HG03280 (cell line): ENCODE measurements around the gene ITGB4.

Source experiments
- ATAC-seq: cut with Tn5 transposase; IDR thresholded peaks from one replicate; pipeline ENCODE4 v1.9.1; 2021; ENCODE audit warnings: mild to moderate bottlenecking, moderate library complexity; ENCODE audit not compliant: unreplicated experiment

Gene ITGB4

DNA sequence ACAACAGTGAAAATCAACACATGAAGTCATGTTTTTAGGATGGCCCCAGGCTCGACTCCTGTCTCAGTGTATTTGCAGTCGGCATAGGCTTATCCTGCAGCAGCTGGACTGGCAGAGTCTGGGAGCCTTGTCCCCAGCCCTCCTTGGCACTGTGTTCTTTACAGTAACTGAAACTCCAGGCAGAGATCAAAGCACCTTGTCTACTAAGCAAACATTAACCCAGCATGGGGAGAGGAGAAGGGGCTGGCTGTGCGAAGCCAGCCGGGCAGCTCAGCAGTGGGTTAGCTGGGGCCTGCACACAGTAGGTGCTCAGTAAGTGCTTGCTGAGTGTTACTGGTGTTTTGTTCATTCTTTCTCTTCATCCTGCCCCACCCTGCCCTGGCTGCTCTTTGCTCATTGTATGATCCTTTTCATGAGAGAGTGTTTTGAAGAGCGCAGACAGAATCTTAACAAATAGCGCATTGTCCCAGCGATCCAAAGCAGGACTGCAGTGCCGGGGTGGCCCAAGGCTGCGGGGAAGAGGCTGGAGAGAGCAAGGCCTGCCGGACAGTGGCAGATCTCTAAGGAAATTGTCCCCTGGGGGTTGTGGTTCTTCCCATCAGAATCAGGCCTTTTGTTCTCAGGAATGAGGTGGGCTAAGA is 23.5 kb upstream of the ITGB4 start:
- ATAC-seq, result no peak

DNA sequence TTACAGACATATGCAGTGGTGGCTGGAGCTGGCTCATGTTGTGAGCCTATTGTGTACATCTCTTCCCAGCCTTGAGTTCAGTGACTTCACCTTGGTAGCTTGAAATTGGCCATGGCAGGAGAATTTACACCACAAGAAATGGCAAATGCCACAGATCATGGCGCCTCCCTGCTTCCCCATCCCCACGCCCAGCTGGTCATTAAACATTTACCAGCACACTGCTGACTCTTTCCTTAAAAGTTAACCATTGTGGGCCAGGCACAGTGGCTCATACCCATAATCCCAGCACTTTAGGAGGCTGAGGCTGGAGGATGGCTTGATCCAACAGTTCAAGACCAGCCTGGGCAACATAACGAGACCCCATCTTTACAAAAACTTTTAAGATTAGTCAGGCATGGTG is 22.6 kb upstream of the ITGB4 start:
- ATAC-seq, result no peak

DNA sequence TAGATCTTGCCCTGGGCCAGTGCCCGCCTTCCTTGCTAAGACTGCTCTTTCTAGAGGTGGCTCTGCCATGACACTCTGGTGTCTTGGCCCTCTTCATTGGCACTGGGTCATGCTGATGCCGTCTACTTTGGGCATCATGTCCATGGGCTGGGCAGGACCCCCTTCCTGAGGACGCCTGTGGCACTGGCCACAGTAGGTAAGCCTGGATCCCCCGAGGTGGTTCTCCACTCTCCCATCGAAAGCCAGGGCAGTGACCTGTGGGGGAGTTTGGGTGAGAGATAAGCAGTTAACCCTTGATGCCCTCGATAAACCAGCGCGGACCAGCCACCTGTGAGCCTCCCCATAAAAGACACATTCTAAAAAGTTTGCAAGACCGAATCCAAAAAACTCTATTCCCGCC is 20.0 kb upstream of the ITGB4 start:
- no peak for ATAC-seq

- ATAC-seq, result no peak
Observed at GRCh38 chr17:75703191-75703590, 18.1 kb upstream of the ITGB4 start.

DNA sequence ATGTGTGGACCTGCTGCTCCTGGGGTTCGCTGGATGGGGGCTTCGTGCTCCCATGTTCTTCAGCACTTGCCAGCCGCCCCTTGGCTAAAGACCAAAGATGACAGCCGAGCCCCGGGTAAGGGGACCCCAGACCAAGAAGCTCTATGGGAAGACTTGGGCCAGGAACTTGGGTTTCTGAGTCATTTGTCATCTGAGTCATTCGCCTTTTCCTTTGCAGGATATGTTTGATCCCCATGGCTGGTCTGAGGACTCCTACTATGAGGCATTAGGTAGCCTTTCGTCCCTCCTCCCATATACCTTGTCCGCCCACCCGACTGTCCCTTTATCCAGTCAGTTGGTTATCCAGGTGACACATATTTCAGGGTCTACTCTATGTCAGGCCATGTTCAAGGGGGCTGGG is 17.7 kb upstream of the ITGB4 start:
- no peak for ATAC-seq

GRCh38 chr17:75704963-75705875 is 16.0 kb upstream of the ITGB4 start:
- no peak for ATAC-seq

DNA sequence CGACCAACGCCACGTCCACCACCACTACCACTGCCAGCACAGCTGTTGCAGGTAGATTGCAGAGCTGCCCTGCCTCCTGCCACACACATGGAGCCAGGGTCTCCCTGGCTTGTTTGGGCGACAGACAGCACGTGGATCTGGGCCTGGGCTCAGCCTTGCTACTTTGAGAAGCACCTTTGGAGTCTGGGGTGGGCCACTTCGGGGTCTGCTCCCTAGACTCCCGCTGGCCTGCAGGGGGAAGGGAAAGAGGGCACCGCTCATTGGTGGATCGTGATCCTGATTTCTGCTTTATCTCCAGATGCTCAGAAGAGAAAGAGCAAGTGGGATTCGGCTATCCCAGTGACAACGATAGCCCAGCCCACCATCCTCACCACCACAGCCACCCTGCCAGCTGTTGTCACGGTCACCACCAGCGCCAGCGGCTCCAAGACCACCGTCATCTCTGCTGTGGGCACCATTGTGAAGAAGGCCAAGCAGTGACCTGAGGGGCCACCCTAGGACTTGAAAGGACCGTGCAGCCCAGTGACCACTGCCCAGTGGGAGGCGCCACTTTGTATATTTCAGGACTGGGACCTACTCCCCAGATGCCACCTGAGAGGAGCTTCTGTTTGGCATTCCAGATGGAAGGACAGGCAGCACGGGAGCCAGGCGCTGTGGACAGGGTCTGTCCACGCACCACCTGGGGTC is 15.1 kb upstream of the ITGB4 start:
- ATAC-seq, result no peak

GRCh38 chr17:75707079-75707571 is 14.1 kb upstream of the ITGB4 start:
- ATAC-seq, result no peak

DNA sequence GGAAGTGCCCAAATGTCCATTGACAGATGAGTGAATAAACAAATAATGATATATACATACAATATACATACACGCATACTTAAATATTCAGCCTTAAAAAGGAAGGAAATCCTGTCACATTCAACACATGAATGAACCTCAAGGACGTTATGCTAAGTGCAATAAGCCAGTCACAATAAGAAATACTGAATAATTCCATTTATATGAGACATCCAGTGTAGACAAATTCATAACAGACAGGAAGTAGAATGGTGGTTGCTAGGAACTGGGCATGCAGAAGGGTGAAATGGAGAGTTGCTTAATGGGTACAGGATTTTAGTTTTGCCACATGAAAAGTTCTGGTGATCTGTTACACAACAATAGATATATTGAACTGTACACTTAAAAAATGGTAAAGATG is 8.8 kb upstream of the ITGB4 start:
- no peak for ATAC-seq

- ATAC-seq, result no peak
Observed at GRCh38 chr17:75719732-75720131, 1.5 kb upstream of the ITGB4 start.

DNA sequence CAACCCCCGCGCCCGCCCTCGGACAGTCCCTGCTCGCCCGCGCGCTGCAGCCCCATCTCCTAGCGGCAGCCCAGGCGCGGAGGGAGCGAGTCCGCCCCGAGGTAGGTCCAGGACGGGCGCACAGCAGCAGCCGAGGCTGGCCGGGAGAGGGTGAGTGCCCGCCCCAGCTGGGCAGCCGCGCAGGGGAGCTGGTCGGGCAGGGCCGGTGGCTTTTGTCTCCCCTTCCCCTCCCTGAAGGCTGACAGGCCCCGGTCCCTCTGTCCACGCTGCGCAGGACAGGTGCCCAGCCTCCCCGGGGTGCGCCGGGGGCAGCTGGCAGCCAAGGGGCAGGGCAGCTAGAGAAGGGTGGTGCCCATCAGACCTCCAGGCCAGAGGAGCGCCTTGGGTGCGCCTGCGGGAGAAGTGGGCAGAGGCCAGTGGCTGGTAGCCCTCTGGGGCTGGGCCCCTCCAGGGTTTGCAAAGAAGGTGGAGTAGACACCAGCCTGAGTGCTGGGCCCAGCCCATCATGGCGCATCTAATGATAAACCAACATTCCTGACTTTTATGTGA is 278 bp downstream of the ITGB4 start:
- no peak for ATAC-seq

DNA sequence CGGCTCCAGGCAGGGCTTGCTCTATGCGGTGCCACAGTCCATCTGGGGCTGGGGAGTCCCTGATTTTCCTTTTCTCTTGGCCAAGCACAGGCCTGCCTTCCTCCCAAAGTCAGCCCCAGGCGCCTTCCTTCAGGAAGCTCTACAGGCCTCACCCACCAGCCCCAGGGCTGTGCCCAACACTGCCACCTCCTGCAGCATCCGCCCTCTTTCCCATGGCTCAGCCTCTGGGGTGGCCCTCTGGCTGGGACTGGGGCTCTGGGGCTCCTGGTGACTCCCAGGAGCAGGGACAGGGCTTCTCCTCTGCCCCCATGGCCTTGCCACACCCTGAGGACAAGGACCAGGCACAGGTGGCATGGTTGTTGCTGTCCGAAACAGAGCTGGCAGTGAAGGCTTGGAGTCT is 817 bp downstream of the ITGB4 start:
- no peak for ATAC-seq

- ATAC-seq, result no peak
Observed at GRCh38 chr17:75722542-75723095, 1.4 kb downstream of the ITGB4 start.

DNA sequence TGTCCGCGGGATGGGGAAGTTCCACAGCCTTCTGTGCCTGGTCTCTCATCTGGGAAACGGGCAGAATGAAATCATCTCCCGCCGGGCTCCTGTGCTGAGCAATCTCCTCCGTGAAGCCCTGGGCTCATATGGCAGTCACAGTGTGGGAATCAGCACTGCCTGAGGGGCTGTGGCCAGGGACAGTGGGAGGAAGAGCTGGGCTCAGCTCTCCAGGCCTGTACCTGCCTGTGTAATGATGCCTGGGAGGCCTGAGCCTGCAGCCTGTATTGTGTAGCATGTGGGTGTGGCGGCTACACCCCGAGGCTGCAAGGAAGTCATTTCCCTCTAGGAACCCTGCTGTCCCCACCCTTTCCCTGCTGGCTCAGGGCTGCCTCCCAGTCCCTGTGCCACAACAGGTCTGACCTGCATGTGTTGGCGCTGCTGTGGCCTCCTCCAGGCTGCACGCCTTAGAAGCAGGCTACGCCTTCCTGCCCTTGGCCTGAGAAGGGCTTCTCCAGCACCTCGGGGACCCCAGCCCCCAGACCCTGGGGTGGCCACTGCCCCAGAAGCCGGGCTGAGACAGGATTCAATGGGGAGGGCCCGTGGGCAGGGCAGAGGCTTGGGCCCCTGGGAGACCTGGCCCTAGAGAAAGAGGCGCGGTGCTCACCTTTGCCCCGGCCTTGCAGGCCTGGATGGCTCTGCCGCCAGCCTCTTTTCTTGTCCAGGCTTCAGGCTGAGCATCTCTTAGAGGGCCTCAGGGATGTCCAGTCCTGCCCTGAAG is 2.1 kb downstream of the ITGB4 start:
- no peak for ATAC-seq

DNA sequence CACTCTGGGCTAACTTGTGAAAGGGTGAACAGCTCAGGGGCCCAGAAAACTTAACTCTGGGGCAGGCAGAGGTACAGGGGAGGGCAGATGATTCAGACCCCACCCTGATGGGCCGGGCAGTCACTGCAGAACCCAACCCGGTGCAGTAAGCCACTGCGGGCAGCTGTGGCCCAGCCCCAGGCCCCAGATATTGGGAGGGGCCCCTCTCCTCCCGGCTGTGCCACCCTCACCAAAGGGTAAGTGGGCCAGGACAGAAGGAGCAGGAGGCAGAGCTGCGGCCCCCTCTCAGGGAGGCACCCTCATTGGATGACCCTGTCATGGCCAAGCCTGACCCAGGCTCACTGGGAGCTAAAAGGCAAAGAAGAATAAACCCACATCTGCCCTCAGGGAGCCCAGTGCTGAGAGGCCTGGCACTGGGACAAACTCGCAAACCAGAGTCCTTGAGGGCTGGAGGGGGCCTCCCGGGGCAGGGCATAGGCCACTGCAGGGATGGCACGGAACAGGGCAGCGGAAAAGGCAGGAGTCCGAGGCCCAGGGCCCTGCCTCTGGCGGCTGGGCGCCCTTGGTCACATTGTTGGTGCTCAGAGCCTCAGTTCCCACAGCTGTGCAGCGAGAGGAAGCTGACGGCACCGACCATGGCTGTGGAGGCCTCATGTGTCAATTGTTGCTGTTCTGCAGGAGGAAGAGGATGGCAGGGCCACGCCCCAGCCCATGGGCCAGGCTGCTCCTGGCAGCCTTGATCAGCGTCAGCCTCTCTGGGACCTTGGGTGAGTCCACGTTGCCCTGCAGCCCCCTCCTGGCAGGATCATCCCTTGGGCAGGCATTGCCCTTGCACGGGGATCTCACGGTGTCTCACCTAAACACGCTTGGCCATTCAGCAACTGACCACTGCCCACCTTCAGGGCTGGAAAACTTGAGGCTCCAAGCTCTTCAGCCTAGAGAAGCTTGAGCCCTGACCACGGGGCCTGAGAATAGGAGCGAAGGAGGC is 3.1 kb downstream of the ITGB4 start:
- no peak for ATAC-seq

DNA sequence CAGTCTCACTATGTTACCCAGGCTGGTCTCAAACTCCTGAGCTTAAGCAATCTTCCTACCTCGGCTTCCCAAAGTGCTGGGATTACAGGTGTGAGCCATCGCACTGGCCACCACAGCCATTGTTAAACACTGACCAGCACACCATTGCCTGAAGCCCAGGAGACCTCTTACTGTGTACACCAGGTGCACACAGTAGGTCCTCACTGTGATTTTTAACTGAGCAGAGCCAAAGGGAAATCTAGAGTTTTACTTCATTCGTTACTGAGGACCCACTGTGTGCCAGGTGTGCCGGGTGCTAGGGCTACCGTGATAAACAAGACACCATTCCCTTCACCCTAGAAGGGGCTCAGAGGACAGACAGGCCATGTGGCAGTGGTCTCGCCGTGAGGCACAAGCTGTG is 4.2 kb downstream of the ITGB4 start:
- no peak for ATAC-seq

DNA sequence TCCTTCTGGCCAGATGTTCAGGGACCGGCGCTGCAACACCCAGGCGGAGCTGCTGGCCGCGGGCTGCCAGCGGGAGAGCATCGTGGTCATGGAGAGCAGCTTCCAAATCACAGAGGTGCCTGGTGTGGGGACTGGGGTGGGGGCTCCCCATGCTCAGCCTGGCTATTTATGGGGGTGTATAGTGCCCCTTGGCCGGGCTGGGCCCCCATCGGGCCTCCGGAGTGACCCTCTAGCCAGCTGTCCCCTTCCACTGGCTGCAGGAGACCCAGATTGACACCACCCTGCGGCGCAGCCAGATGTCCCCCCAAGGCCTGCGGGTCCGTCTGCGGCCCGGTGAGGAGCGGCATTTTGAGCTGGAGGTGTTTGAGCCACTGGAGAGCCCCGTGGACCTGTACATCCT is 6.1 kb downstream of the ITGB4 start:
- ATAC-seq, result no peak

- no peak for ATAC-seq
Observed at GRCh38 chr17:75729351-75729750, 8.1 kb downstream of the ITGB4 start.

- ATAC-seq, result no peak
Observed at GRCh38 chr17:75730065-75730464, 8.8 kb downstream of the ITGB4 start.
